GM10266 (cell line): ENCODE measurements around the gene CCZ1B.
"Not testable (repeated sequence)": the region's sequence is repeated elsewhere in the genome, so short reads cannot be mapped to it uniquely, and the experiment has no call there.

Source experiments
- DNase-seq: peaks from one replicate; pipeline ENCODE4 v3.0.0; 2012; ENCODE audit errors: extremely low spot score

The CCZ1B gene

GRCh38 chr7:6792113-6792872 is 33.8 kb downstream of the CCZ1B start:
- DNase-seq: not testable (repeated sequence)

GRCh38 chr7:6789353-6789752 is 36.7 kb downstream of the CCZ1B start:
- DNase-seq: not testable (repeated sequence)

- DNase-seq: not testable (repeated sequence)
These were observed 44.5 kb downstream of the CCZ1B start for GRCh38 chr7:6781581-6781980.

- DNase-seq: not testable (repeated sequence)
These were observed 64.9 kb downstream of the CCZ1B start for GRCh38 chr7:6761186-6761585.

GRCh38 chr7:6753964-6754363 is 72.1 kb downstream of the CCZ1B start, which contains the start of gene RSPH10B2:
Gene RSPH10B2 (plus strand): TSS chr7:6754103. CDS start chr7:6757678, 3,575 bp downstream.
- not testable (repeated sequence) for DNase-seq

- DNase-seq: not testable (repeated sequence)
These were observed 75.9 kb downstream of the CCZ1B start for GRCh38 chr7:6750173-6750572.

GRCh38 chr7:6749335-6749734 is 76.7 kb downstream of the CCZ1B start:
- DNase-seq: not testable (repeated sequence)
